Colon (tissue), 2 donors: Measurements from ENCODE around the gene RALGAPB.
"Not testable (repeated sequence)": the region's sequence is repeated elsewhere in the genome, so short reads cannot be mapped to it uniquely, and the experiment has no call there.

Source experiments
- FAIRE-seq: peaks from 2 replicates; lab custom pipeline; 2012; peaks lifted over from hg19 to GRCh38; lab: Jason Lieb, UNC
- donor health status: control.
- donor health status: control.

RALGAPB gene

DNA sequence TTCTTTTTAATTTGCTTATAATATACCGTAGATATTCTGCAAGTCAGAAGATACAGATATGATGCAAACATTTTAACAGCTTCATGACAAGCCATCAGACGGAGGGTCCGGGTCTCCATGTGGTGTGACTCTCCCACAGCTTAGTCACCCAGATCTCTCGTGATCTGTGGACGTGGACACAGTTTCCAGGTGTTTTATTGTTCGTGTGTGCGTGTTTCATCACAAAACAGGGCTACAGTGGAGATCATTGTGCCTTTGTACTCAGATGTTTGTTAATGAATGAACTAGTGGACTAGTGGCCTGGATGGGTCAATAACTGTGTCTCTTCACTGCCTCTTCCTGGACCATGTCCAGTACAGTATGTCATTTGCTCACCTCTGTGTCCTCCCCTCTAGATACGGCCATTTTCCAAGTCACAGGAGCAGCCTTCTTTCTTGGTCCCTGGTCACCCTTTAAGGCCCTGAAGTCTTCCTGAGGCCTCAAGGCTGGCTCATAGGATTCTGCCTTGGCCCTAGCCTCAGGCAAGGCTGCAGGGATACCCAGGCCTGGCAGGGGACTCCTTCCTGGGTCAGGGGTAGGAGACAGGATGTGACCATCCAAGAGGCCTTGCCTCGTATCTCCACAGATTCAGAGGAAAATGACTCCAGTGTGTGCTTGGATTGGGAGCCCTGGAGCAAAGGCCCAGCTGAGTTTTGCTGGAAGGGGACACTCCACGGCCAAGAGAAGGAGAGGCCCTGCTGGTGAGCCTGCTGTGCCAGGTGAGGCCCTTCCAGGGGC lies 112.9 kb downstream of the RALGAPB start:
- no peak for FAIRE-seq

DNA sequence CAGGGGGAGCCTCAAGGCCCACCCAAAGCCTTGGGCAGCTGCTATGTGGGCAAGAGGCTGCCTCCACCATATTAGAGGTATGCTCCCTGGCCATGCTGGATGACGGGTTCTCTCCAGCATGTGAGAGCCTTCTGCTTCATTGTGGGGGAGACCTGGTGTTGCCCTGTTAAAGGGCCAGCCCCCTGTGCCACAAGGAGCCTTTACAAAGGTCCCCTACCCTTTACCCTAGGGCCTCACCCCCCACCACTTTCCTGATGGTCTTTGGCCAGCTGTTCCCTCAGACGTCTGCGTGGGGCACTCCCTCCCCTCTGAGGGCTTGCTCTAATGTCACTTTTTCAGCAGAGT lies 113.5 kb downstream of the RALGAPB start:
- no peak for FAIRE-seq

DNA sequence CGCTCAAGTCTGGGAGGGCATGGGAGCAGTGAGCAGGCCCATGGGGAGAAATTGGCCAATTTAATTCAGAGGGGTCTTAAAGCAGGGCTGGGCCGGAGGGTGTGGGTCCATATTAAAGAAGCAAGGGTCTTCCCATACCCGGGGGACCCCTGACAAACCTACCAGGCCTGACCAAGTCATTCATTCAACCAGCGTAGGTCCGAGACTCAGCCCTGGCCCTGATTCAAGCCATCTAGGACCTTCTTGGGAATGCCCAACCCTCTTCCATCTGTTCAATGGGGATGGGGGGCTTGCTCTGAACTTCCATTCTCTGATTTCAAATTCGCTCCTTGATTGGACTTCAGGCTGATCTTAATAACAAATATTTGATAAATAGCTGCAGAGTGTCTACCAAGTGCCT lies 115.7 kb downstream of the RALGAPB start:
- no peak for FAIRE-seq

DNA sequence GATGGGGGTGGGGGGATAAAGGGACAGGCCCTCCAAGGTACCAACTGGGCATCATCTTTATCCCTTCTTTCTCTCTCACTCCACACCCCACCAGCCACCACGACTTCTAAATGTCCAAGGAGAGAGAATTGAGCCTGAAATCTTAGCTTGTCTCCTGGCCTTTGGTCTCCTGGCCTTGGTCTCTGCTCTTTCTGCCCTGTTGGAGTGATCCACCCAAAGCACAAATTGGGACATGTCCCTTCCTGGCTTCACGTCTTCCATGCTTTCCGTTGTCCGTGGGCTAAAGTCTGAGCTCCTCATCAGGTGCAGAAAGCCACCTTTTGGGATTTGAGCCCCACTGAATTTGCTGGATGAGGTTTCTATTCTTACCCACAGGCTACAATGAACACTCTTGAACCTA lies 116.7 kb downstream of the RALGAPB start:
- FAIRE-seq, result no peak

DNA sequence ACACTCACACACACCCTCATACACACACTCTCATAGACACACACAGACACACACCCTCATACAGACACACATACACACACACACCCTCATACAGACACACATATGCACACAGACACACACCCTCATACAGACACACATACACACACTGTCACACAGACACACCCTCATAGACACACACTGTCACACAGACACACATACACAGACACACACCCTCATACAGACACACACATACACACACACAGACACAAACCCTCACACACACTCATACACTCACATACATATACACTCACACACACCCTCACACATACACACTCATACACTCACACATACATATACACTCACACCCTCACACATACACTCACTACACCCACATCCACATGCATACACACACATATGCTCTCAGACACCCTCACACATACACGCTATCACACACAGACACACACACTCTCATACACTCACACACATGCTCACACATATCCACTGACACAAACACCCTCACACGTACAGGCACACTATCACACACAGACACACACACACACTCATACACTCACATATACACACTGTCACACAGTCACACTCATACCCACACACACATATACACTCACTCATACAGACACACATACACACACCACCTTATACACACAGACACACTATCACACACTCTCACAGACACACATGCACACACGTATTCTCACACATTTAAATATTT lies 117.5 kb downstream of the RALGAPB start:
- no peak for FAIRE-seq

DNA sequence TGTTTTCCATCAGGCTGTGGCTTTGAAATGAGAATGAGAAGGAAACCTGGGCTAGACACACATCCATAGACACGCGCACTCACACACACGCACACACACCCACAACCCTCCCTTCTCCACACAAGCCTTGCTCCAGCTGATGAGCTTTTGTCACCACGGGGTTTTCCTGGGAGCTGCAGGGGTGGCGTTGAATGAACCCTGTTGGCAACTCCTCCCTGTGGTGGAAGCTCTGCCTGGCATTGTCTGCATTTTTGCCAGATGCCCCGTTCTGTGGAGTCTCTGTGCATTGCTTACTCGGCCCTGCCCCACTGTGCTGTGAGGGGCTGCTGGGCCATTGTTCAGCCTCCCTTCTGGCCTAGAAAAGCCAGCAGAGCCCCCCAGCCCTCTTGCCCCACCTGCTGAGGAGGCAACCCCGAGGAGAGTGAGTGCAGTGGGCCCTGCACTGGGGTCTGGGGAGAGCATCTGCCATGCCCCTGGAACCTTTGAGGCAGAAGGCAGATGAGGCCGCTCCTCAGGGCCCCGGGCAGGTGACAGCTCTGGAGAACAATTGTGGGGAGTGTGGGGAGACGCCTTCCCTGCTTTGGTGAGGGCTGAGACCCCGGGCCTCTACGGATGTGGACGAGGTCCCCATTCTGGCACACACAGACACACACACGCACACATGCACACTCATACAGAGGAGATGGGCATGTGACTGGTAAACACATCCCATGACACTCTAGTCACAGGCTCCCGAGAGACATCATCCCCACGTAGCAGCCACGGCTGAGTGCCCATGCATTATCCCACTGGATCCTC lies 118.2 kb downstream of the RALGAPB start:
- no peak for FAIRE-seq

DNA sequence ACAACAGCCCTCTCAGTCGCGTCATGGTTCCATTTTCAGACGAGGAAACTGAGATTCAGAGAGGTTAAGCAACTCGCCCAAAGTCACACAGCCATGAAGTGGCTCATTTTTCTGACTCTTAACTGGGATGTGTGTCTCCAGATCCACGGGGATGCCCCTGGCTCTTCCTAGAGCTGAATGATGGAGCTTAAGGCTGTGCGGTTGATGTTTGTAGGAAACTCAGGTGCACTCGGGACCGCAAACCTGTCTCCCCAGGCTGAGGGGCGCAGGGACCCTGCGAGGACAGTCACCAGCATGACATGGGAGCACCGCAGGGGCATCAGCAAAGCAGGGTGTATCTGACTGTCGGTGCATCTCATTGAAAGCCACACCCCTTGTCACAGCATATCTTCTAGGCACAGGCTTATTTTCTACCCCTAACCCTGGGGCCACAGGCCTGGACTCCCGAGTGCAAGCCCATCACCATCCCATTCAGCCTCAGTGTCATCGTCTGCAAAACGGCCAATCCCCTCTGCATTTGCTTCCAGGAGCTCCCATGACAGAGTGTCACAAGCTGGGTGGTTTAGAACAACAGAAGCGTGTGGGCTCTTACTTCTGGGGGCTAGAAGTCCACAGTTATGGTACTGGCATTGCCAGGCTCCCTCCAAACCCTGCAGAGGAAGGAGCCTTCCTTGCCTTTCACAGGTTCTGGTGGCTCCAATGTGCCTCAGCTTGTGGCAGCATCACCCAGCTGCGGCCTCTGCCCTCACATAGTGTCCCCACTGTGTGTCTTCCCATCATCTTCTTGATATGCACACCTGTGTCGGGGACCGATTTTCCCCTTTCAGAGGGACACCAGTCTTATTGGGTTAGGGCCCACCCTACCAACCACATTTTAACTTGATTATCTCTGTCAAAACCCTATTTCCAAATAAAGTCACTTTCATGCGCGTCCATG lies 119.1 kb downstream of the RALGAPB start:
- no peak for FAIRE-seq

DNA sequence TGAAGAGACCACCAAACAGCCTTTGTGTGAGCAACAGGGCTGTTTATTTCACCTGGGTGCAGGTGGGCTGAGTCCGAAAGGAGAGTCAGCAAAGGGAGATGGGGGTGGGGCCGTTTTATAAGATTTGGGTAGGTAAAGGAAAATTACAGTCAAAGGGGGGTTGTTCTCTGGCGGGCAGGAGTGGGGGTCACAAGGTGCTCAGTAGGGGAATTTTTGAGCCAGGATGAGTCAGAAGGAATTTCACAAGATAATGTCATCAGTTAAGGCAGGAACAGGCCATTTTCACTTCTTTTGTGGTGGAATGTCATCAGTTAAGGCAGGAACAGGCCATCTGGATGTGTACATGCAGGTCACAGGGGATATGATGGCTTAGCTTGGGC lies 119.8 kb downstream of the RALGAPB start:
- FAIRE-seq, result not testable (repeated sequence)

DNA sequence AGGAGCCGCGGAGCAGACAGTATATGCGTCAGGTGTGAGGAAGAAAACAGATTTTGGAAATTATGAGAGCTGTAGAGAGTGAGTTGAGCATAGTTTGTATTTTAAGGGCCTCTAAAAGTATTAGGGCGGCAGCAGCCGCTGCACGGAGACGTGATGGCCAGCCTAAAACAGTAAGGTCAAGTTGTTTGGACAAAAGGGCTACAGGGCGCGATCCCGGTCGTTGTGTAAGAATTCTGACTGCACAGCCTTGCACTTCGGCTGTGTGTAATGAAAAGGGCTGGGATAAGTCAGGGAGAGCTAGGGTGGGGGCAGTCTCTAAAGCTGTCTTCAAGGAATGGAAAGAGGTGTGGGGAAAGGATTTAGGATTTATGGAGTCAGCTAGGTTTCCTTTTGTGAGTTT lies 121.6 kb downstream of the RALGAPB start:
- not testable (repeated sequence) for FAIRE-seq

DNA sequence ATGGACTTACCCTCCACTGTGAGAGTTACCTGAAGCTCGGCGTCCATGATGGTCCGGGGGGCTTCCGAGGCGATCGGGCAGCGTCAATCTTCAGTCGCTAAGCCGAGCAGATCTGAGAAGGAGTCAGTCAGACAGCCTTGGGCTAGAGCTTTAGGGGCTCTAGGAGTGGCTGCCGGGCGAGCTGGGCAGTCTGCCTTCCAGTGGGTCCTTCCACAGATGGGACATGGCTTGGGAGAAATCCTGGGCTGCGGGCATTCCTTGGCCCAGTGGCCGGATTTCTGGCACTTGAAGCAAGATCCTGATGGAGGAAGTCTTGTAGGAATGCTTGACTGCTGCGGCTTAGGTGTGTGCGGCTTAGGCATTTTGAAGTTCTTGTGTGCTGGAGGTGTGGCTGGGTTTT lies 123.2 kb downstream of the RALGAPB start:
- not testable (repeated sequence) for FAIRE-seq

DNA sequence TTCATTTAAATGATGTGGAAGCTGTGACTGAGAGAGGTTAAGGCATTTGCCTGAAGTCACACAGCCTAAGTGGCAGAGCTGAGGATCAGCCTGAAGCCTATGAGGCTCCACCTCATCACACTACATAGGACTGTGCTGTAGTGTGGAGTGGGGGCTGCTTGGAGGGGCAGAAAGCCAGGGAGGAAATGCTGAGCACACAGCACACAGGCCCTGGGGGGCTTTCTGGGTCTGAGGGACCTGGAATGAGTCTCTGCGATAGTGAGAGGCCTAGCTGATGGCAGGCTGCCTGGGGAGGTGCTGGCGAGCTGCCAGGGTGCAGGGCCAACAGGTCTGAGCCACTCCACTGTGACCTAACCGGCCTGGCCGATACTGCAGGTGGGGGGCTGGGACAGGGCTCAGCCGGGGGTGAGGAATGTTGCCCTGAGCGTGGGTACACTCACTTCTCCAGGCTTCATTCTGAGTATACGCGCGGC lies 126.8 kb downstream of the RALGAPB start:
- FAIRE-seq, result no peak

DNA sequence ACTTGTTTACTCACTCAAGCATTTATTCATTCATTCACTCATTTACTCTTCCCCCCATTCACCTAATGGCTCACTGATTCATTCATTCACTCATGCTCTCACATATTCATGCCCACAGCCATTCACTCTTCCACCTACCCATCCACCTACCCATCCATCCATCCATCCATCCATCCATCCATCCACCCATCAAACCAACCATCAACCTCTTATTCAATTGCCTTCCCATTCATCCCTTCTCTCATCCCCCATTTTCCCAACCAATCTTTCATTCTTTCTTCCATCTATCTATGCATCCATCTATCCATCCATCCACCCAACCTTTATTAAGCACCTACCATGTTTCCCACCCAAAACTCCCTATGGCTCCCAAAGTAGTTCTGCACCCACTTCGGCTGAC lies 127.4 kb downstream of the RALGAPB start:
- FAIRE-seq, result no peak

DNA sequence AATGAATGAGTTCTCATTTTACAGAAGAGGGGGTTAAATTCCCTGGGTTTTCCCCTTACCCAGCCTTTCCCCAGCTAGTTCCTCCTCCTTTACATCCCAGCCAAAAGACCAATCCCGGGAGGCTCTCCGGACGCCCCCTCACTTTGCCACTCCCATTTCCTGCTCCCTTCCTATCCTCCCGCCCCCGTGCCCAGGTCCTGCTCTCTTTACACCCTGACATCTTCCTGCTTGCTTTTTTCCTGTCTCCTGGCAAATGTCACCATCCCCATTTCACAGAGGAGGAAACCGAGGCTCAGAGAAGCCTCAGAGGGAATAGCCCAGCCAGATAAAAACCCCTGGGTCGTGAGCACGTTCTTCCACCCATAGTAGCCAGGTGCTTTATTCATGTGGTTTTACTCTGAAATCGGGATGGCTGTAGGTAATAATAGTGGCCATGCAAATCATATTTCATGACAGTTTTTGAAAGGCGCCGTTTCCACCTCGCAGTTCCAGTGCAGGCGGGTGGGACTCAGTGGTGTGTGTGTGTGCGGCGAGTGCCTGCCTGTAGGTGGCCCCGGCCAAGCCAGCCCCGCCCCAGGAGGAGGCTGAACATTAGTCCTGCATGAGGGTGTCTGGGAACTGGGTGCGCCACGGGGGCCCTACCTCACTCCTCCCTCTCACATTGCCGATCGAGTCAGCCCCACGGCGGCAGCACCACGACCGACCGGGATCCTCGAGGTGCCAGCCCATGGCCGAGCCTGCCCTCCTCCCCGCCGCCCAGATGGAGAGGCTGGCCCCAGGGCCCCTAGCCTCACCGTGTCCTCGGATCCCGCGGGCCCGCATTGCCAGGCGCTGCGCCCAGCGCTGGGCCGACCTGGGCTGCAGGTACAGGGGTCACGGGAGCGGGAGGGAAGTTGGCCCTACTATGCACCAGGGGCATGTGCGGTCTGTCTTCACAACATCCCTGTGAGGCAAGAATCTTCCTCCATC lies 128.9 kb downstream of the RALGAPB start, which contains the start of gene ARHGAP40:
ARHGAP40 (plus strand) TSS at position 594 of the 969 bp plus-strand sequence.
- no peak for FAIRE-seq

DNA sequence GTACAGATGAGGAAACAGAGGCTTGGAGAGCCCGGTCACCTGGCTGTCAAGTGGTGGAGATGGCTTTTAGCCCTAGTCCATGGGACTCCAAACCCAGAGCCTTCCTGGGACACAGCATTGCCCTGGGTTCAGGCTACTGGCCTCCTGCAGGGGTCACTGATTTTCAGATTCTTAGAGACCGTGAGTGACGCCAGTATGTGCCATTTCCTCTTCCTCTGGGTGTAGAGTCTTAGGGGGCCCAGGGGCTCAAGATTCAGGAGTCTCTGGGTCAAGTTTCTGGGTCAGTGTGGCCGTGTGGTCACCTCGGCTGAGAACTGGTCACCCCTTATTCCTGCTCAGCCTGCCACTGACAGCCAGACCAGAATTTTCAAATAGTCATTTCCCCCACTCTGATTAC lies 129.5 kb downstream of the RALGAPB start:
- no peak for FAIRE-seq

DNA sequence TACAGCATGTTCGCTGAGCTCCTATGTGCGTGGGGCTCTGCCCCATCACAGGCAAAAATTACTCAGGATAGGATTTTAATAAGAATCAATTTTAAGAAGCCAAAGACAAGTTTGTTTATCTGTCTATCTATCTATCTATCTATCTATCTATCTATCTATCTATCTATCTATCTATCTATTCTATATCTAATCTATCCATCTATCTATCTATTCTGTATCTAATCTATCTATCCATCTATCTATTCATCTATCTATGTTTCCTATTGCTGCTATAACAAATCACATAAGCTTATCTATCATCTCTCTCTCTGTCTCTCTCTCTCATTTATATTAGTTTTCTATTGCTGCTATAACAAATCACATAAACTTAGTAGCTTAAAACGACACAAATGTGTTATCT lies 130.6 kb downstream of the RALGAPB start:
- no peak for FAIRE-seq

DNA sequence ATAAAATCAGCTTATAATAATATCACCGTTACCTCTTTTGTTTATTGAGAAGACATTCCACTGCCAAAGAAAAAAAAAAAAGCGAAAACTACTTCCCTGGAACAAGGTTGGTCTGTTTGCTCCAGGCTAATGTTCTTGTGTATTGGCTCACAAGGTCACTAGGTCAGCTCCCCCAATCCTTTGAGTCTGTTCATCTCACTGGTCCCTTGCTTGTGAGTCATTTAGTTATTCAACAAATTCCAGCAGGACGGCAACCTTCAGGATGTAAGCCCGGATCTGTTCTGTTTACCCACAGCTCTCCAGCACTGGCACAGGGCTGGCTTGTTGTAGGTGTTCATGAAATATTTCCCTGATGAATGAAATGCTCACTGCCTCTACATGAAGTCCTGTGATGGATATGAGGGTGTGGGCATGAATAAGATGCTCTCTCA lies 132.2 kb downstream of the RALGAPB start:
- FAIRE-seq, result no peak

DNA sequence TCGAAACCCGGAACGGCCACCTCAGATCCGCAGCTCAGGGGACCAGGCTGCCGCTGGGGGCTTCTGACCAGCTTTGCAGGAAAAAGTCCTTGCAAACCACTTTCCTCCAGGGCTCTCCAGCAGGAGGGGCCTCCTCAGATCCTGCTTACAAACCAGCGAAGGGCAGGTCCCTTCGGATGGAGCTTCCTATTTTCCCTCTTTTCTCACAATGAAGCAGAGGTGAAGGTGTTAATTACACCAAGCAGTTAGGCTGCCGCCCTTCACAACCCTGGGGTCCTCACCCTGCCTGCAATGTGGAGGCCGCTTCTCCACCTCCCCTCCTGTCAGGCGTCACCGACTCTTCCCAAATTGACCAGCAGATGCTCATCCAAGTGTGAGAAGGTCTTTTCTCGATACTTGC lies 134.7 kb downstream of the RALGAPB start:
- no peak for FAIRE-seq

DNA sequence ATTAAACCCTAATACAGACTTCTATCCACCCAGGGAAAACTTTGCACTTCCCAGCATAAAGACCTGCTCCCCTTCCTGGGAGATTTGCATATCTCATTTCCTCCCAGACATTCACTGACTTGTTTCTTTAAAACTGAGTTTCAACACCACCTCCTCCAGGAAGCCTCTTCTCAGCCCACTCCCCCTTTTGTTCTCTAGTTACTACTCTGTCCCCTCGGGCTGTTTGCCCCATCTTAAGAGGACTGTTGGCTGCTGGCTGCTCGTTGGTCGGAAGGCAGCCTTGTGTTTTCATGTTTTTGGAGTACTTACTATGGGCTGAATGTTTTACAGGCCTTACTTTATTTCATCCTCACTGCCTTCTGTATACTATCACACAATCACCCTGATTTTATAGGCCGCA lies 135.5 kb downstream of the RALGAPB start:
- FAIRE-seq, result no peak

DNA sequence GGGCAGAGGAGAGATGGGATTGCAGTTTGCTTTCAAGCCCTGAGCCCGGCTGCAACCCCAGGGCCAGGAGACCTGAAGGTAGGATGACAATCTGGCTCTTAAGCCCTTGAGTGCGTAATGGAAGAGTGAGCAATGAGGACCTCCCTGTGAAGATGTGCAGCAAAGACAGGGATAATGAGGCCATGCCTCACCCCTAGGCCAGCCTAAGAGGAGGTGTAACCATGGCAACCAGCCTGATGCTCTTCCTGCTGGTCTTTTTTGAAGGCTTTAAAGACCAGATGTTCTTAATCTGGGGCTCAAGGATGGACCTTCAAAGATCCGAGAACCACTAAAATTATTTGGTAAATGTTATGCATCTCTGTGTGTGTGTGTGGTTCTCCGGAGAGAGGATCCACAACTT lies 137.2 kb downstream of the RALGAPB start:
- FAIRE-seq, result no peak

DNA sequence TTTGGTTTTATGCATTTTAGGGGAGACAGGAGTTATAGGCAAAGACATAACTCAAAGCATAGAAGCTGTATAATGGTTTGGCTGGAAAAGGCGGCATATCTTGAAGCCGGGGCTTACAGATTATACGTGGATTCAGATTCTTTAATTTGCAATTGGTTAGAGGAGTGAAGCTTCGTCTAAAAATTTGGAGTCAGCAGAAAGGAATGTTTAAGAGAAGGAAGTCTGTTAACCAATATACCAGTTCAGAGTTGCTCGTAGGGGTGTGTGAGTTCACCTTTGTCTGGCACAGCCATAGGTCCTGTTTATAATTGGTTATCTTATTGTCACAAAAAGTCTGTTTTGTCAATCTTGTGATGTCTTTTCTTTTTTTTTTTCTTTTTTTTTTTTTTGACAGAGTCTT lies 137.9 kb downstream of the RALGAPB start:
- no peak for FAIRE-seq
